KG1 (cell line): ENCODE measurements around the gene RBMS3.

Source experiments
- DNase-seq: peaks from one replicate; lab custom pipeline; 2025; lab: John Stamatoyannopoulos, UW

RBMS3 gene

DNA sequence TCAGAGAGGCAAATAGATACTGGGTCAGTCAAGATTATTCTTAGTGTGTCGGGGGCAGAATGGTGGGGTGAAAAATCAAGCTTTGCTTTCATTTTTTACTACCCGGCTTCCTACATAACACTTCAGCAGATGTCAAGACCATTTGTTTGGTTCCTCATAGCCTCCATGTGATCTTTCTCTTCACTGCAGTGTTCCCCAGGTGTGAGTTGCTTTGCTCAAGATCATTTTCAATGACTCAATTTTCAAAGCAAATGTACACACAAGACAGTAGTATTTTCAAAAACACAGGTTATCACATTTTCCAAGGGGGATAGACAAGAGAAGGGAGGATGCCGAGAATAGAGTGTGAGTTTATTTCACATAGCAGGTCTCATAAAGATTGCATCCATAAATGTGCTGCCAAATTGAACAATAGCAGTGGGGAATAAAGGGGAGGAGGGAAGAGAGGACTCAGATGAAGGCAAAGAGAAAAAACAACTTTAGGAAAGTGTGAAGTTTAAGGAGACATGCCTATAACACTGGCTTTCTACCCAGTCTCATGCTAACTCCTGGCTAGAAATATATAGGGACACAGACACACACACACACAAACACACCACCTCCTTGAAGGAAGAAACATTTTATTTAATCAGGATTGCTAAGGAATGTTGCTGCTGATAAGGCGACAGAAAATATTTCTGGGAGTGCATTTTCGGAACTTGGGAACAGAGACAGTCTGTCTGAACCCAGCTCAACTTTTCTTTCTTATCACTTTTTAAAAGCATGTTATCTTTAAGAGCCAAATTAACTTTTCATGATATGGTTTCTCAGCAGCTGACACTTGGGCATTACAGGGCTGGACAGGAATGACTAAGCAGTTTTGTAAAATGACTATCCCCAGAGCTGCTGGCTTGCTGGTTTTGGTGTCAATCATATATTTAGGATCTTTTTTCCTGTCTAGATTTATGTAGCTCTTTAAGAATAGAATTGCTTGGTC lies 402.4 kb downstream of the RBMS3 start:
- no peak for DNase-seq

DNA sequence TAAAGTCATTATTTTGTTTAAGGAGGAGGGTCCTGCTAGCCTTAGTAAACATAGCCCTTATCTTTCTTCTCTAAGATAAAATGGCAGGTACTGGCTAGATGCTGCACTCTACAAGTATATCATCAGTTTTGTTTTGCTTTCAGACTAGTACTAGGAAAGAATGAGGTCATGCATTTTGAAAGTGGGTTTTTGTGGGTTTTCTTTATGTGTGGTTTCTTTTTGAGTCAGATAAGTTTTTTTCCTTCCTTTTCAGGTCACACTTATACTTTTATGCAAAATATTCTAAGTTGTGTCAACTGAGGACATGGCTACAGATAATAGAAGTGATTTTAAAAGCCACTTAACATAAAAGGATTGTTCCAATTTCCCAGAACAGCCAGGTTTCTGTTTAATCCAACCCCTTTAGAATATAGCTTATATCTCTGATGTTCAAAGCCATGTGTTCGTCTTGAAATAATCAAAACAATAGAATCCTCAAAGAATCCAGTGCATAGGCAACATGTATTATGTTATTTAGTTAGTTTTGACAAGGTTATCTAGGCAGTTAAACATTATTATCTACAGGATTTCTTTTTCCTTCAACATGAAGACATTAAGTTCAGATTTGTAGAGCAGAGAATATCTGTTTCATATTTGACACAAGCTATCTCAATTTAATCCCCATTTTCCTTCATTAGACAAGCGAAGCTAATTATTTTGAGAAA lies 406.2 kb downstream of the RBMS3 start:
- no peak for DNase-seq

- no peak for DNase-seq
These were observed 409.9 kb downstream of the RBMS3 start for GRCh38 chr3:29690686-29691353.

DNA sequence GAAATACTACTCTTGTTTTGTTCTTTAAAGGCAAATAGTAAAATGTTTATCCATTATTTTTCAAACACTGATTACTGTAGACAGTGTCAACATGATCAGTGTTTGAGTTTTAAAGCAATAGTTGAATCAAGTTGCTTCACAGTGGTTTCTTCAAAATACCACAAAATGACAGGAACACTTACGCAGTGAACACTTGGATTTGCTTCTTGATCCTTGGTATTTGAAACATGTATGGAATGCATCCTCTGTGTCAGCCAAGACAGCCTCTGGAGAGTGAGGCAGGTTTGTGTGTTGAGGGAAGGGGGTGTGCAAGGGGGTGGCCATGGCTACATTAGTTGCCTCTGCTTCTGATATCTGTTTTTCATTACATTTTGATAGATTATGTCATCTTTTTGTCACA lies 413.0 kb downstream of the RBMS3 start:
- no peak for DNase-seq

- no peak for DNase-seq
These were observed 413.5 kb downstream of the RBMS3 start for GRCh38 chr3:29694331-29694730.

DNA sequence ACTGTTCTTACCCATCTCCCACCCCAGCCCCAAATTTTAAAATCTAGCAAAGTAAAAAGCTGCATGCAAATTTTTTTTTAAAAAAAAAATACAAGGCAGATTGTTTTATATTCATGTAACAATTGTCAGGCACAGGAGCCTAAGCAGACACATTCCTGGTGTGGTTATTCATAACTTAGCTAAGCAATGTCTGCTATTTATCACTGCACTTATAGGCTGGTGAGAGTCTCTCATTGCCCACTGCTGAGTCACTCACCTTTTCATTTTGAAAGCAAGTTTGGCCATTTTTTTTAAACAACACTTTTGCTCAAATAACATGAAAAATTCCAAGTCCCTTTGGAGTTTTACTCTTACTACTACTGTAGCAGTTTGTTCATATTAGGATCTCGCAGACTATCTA lies 413.9 kb downstream of the RBMS3 start:
- no peak for DNase-seq

- no peak for DNase-seq
These were observed 414.3 kb downstream of the RBMS3 start for GRCh38 chr3:29695201-29695600.

GRCh38 chr3:29695643-29696198 lies 414.9 kb downstream of the RBMS3 start:
- DNase-seq = no peak

GRCh38 chr3:29696311-29696710 lies 415.4 kb downstream of the RBMS3 start:
- DNase-seq = no peak

- DNase-seq = no peak
These were observed 417.1 kb downstream of the RBMS3 start for GRCh38 chr3:29697989-29698388.

DNA sequence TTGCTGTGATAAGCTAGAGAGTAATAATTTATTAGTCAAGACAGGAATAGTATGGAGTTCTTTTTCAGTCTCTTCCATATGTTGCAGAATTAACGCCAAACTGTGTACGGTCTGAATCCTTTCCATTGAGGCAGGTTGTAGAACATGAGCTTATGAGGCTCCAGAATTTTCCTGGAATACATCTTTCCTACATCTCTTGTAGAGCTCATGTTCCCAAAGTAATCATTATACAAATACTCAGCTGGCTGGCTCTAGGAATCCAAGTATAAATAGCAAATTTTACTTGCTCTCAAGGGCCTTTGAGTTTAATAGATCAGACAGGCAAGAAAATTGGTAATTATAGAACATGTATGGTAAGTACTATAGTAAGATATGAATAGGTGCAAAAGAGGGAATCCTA lies 419.4 kb downstream of the RBMS3 start:
- no peak for DNase-seq

DNA sequence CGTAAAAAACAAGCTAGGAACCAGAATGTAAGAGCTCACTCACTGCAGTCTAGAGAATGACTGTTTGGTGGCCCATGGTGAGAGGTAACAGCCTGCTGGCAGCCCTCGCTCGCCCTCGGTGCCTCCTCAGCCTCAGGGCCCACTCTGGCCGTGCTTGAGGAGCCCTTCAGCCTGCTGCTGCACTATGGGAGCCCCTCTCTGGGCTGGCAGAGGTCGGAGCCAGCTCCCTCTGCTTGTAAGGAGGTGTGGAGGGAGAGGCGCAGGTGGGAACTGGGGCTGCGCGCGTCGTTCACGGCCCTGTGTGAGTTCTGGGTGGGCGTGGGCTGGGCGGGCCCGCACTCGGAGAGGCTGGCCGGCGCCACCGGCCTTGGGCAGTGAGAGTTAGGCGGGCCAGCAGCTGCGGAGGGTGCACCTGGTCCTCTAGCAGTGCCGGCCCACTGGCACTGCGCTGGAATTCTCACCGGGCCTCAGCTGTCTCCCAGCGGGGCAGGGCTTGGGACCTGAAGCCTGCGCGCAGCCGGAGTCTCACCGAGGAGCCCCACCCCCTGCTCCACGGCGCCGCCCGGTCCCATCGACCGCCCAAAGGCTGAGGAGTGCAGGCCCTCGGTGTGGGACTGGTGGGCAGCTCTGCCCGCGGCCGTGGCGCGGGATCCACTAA lies 420.6 kb downstream of the RBMS3 start:
- DNase-seq = no peak

GRCh38 chr3:29705906-29706844 lies 425.3 kb downstream of the RBMS3 start:
- no peak for DNase-seq

DNA sequence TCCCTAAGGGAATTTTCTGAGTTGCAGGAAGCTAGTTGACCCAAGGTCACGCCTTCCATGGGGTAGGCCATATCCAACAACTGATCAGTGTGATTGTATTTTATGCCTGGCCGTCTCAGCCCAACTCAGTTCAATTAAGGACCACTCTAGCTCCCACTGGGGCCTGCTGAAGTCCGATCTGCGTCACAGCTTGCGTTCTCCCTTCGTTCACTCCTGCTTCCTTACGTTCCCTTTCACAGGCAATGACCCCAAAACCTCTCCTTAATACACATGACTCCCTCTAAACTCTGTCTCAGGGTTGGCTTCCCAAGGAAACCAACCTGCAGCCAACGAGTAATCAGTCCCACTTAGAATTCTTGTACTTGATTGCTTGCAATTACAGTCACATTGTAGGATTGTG lies 428.0 kb downstream of the RBMS3 start:
- DNase-seq = no peak

GRCh38 chr3:29711255-29711771 lies 430.4 kb downstream of the RBMS3 start:
- DNase-seq = no peak

DNA sequence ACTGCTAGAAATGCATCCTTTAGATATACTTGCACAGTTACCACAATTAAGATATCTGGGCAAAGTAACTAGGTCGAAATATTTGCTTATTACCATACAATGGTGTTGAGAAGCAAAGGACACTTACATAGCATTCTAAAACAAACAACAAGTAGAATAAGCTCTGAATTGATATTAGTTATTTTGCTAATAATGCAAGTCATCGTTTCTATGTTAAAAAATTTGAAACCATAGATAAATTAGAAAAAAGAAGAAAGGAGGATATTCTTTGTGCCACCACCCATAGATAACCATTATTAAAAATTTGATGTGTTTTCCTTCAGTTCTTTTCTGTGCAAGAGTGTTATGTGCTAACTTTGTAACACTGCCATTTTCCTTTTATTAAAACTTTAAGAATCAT lies 435.3 kb downstream of the RBMS3 start:
- DNase-seq = no peak

DNA sequence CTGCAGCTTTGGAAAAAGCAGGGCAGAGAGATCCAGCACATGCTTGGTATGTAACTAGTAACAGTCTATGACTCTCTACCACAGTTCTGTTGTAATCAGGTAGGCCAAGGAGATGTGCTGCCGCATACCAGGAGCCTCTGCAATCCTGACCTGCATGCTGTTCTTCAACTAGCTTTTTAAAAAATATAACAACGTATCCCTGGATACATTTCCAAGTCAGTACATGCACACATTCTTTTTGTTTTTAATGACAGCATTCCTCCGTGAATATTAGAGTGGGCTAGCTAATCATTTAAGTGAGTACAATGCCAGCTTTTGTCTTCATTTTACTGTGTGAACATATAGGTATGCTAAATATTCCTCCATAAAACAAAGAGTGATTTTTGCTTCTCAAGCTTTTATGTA lies 437.8 kb downstream of the RBMS3 start:
- DNase-seq = no peak

GRCh38 chr3:29720665-29721064 lies 439.8 kb downstream of the RBMS3 start:
- no peak for DNase-seq

DNA sequence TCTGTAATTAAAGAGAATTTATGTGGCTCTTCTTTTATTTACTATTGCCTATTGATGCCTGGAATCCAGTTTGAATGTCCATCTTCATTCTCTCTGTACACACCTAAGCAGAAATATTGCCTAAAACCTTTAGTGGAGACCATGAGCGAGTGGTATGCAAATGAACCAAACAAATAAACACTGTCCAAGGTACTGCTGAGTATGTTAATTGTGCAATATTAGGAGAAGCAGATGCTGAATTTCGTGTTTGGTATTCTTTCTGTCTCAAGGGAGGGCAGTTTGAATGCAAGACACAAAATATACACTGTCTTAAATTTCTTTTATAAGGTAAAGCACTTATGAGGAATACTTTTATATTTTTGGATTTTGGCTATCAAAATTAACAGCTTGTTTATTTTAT lies 440.9 kb downstream of the RBMS3 start:
- DNase-seq = no peak

DNA sequence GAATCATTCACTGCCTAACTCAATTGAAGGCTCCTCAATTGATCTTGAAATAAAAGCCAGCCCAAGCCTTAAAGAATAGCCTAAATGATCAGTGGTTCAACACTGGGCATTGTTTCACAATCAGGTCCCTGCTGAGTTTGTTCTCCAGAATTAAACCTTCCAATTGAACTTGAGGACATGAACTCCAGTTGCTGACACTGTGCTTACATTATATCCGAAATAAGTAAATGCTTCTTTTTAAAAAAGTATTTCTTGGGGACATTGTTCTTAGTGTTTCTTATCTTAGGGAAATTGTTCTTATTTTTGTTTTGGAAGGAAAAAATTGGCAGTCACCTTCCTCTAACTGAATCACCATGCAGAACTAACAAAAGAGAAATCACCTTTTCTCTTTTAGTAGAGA lies 450.2 kb downstream of the RBMS3 start:
- no peak for DNase-seq

DNA sequence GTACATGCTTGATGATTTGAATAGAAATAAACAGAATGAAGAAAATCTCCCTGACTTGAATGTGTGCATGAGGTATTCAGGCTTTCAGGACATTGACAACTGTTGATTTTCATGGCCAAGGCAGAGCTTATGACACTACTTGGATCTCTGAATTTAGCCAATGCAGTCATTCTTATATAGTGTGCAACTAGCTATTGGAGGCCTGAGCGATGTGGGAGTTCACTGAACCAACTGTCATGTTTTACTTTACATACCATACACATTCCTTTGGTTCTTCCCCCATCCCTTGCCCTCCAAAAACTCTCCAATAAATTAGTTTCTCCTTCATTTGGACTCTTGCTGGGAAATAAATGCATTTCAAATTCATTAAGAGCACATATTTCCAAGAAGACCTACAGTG lies 460.4 kb downstream of the RBMS3 start:
- no peak for DNase-seq
